T-helper 17 cell (primary cell): ENCODE results near the gene RRP36. TPM values are rescaled to one million over a fixed set of nuclear protein-coding genes. Genes with fewer than 3 reads are reported as not detected.

Source experiments
- ATAC-seq: fragments of 150-1000 bp; cut with Tn5 transposase; 2 replicates; pipeline ENCODE4 v1.10.0; 2021; ENCODE audit warnings: mild to moderate bottlenecking, moderate library complexity
- DNase-seq, 3 donors: peaks; one replicate each; pipeline versions ENCODE4 v3.0.0 to v3.0.0-alpha.2; 2020 to 2021
- H3K9me3 ChIP-seq: one replicate; pipeline ENCODE4 v1.7.0; 2013; ENCODE audit warnings: low read length, mild to moderate bottlenecking; ENCODE audit not compliant: control insufficient read depth, poor library complexity, severe bottlenecking
- H3K27ac Mint-ChIP-seq: one replicate; pipeline ENCODE4 v1.8.0; 2022; ENCODE audit warnings: mild to moderate bottlenecking, moderate library complexity, mixed read lengths
- H3K27me3 Mint-ChIP-seq: one replicate; pipeline ENCODE4 v1.8.0; 2022; ENCODE audit warnings: mixed read lengths
- H3K36me3 Mint-ChIP-seq: one replicate; pipeline ENCODE4 v1.8.0; 2022; ENCODE audit warnings: low read depth, mixed read lengths
- H3K4me1 Mint-ChIP-seq: one replicate; pipeline ENCODE4 v1.8.0; 2022; ENCODE audit warnings: mild to moderate bottlenecking, mixed read lengths
- H3K4me3 Mint-ChIP-seq: one replicate; pipeline ENCODE4 v1.8.0; 2022; ENCODE audit warnings: mild to moderate bottlenecking, moderate library complexity, mixed read lengths
- total RNA-seq, 4 donors: library from RNA in 2 of 4; stranded (reverse) in 2 of 4; gene quantifications; one replicate each; pipeline ENCODE4 v1.2.3 and lab custom pipeline; 2022 to 2026

RRP36 gene
- total RNA-seq, 2 donors from 2014 or later, result 25.2 to 29.0 TPM

DNA sequence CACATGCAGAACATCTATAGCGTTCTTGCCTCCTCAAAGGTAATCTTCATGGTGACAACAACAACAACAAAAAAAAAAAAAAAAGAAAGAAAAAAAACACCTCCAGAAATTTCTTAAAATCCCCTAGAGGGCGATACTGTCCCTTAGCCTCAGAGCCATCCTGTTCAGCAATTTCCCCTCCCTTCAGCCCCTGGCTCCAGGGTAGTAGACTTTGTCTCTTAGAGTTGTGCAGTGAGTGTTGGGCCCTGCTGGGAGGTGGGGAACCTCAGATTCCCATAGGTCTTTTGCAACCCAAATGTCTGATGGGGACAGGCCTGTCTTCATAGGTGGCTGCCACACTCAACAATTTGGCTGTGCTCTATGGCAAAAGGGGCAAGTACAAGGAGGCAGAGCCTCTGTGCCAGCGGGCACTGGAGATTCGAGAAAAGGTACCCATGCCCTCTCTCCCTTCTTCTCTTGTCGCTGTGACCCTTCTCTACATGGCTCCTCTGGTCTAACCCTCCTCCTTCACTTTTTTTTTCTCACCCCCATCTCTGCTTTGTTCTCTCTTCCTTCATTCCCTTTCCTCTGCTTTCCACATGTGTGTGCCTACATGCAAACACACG lies 48.7 kb downstream of the RRP36 start:
- Mint-ChIP-seq H3K36me3 (peaks cover 12% of the 10 kb centered on the region), H3K27ac (no peak overlapping the region), H3K27me3 (no peaks in the 10 kb centered on the region), H3K4me1 (peaks cover 2% of the 10 kb centered on the region), H3K4me3 (no peak overlapping the region)
- no peaks in the 10 kb centered on the region for H3K9me3 ChIP-seq
- DNase-seq, result no peak
- ATAC-seq, result peak; percentile 71

- peak overlapping the region; percentile 52 for H3K4me3 Mint-ChIP-seq
- ATAC-seq, result no peak
- H3K27me3 Mint-ChIP-seq, result peaks cover 26% of the 10 kb centered on the region
These were observed 53.6 kb downstream of the RRP36 start for GRCh38 chr6:43074847-43075669.

GRCh38 chr6:43075670-43076463 lies 54.4 kb downstream of the RRP36 start, which contains the start of gene PTK7:
Gene PTK7, plus strand, starts transcription at chr6:43076314. Its CDS starts 175 bp downstream, at chr6:43076489.
- no peaks in the 10 kb centered on the region for H3K9me3 ChIP-seq
- Mint-ChIP-seq H3K36me3 (peaks cover 14% of the 10 kb centered on the region), H3K4me1 (peaks cover 3% of the 10 kb centered on the region), H3K27ac (no peak within 1 kb of the TSS), H3K27me3 (peaks cover 27% of the 10 kb centered on the region), H3K4me3 (peak within 1 kb of the TSS; percentile 52)
- ATAC-seq (peak; percentile 69), DNase-seq (no peak)

More at GRCh38 chr6:43074847-43075669, 53.6 kb downstream of the RRP36 start:
- no peak for DNase-seq
- H3K4me1 Mint-ChIP-seq, result peaks cover 5% of the 10 kb centered on the region
- peaks cover 14% of the 10 kb centered on the region for H3K36me3 Mint-ChIP-seq
- no peaks in the 10 kb centered on the region for H3K9me3 ChIP-seq
- H3K27ac Mint-ChIP-seq, result no peak overlapping the region

DNA sequence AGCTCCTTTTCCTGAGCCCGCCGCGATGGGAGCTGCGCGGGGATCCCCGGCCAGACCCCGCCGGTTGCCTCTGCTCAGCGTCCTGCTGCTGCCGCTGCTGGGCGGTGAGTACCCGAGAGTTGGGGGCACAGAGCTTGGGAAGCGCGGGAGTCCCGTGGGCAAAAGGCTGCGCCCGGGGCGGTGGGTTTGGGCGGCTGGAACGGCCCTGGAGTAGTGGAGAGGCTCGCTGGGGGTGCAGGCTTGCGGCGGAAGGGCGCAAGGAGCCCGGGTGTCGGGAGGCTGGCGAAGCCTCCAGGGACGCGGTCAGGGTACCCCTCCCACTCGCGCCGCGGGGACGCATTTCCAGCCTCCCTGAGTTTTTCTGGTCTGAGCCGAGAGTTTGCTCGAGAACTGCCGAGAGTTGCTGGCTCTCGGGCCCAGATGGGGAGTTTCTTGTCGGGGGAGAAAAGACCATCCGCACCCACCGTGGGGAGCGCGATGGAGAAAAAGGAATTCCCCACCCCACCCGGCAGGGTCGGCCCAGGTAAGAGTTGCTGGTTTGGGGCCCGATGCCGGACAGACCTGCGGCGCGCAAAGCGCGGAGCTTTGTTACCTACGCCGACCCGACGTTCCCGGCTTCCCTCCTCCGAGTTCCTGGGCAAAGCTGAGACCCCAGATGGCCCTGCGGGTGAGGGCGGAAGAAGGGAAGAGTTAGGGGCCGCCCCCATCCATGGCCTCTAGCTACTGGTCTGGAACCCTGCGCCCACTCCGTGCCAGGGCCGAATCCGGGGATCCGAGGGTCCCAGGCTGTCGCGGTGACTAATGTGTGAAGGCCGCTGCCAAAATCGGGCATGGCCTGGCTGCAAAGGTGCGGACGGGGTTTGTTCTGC lies 55.3 kb downstream of the RRP36 start:
- Mint-ChIP-seq H3K36me3 (peaks cover 14% of the 10 kb centered on the region), H3K4me1 (peaks cover 5% of the 10 kb centered on the region), H3K4me3 (peak overlapping the region; percentile 52), H3K27me3 (peaks cover 33% of the 10 kb centered on the region), H3K27ac (no peak overlapping the region)
- H3K9me3 ChIP-seq, result no peaks in the 10 kb centered on the region
- ATAC-seq (no peak), DNase-seq (no peak)

DNA sequence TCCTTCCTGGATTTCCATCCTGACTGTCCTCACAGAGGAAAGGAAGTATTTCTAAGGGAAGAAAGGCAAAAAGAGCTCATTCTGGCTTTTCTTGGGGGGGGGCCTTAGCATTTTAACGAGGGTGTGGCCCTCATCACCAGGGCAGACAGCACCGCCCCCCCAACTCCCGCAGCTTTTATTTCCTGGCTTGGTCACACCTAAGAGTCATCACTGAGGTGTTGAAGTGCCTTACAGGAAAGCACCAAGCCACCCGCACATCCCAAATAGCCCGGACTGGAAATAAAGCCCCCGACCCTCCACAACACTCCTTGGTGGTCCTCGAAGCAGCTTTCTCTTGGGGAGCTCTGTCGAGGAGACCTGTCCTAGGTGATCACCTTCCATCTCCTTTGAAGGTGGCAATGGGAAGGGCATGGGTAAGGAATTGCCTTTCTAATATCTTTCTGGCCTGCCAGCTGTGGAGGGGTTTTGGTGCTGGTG lies 55.9 kb downstream of the RRP36 start:
- ATAC-seq (no peak), DNase-seq (no peak)
- no peak overlapping the region for H3K27ac Mint-ChIP-seq
- no peaks in the 10 kb centered on the region for H3K9me3 ChIP-seq
- H3K36me3 Mint-ChIP-seq, result peaks cover 9% of the 10 kb centered on the region
- H3K4me3 Mint-ChIP-seq, result peak overlapping the region; percentile 39
- H3K4me1 Mint-ChIP-seq, result peaks cover 5% of the 10 kb centered on the region
- H3K27me3 Mint-ChIP-seq, result peaks cover 33% of the 10 kb centered on the region

DNA sequence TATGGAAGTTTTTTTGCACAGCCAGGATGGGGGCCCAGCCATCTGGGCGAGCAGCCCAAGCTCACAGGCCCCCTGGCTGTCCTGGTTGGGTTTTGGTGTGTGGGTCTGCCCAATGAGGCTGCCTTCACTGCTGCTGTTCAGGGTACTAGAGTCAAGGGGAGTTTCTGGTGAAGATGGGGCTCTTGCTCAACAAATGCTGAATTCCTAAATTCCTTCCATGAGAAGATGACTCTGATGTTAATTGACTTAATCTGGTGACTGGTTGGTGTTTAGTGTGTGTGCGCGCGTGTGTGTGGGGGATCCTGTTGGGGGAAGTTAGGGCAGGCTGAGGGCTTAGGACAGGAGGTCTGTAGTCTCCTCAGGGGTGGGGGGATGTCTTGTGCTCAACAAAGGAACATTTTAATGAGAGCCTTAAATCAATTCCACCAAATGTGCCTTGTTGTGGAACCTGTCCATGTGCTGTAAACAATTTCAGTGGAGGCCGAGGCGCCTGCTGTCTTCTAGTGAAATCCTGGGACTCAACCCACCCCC lies 56.6 kb downstream of the RRP36 start:
- Mint-ChIP-seq H3K36me3 (peaks cover 8% of the 10 kb centered on the region), H3K4me3 (peak overlapping the region; percentile 73), H3K27me3 (peaks cover 33% of the 10 kb centered on the region), H3K4me1 (peaks cover 5% of the 10 kb centered on the region), H3K27ac (no peak overlapping the region)
- no peaks in the 10 kb centered on the region for H3K9me3 ChIP-seq
- DNase-seq (no peak), ATAC-seq (no peak)

- Mint-ChIP-seq H3K4me3 (no peak overlapping the region), H3K36me3 (peaks cover 6% of the 10 kb centered on the region), H3K27me3 (peaks cover 38% of the 10 kb centered on the region), H3K27ac (no peak overlapping the region), H3K4me1 (peaks cover 5% of the 10 kb centered on the region)
- DNase-seq, result no peak
- H3K9me3 ChIP-seq, result no peaks in the 10 kb centered on the region
- ATAC-seq, result no peak
These were observed 57.3 kb downstream of the RRP36 start for GRCh38 chr6:43078691-43079090.

Other genes starting within 250 kb of the RRP36 start
- 10 to 100 TPM; 31.9 to 34.1 TPM for gene BICRAL, start 239.6 kb upstream of the RRP36 start, total RNA-seq
- gene RPL7L1, start 142.0 kb upstream of the RRP36 start, total RNA-seq, result 10 to 100 TPM; 61.7 to 73.9 TPM
- 10 to 100 TPM in 1 of 2 donors, 1 to 10 TPM in 1; 1.8 to 35.0 TPM for gene PTCRA, start 105.6 kb upstream of the RRP36 start, total RNA-seq
- 10 to 100 TPM; 45.7 to 51.9 TPM for gene CNPY3, start 92.1 kb upstream of the RRP36 start, total RNA-seq
- 1 to 10 TPM in 1 of 2 donors, under 1 TPM in 1; 0.97 to 1.5 TPM for gene GNMT, start 60.9 kb upstream of the RRP36 start, total RNA-seq
- gene PEX6, start 42.4 kb upstream of the RRP36 start, total RNA-seq, result 10 to 100 TPM; 10.2 to 15.5 TPM
- 10 to 100 TPM; 27.5 to 28.4 TPM for gene PPP2R5D, start 37.1 kb upstream of the RRP36 start, total RNA-seq
- gene MEA1, start 7.7 kb upstream of the RRP36 start, total RNA-seq, result 10 to 100 TPM; 23.7 to 26.3 TPM
- gene KLHDC3, start 7.4 kb upstream of the RRP36 start, total RNA-seq, result 10 to 100 TPM; 31.1 TPM
- gene CUL7, start 32.2 kb downstream of the RRP36 start, total RNA-seq, result 10 to 100 TPM in 1 of 2 donors, 1 to 10 TPM in 1; 8.2 to 11.2 TPM
- 10 to 100 TPM; 32.3 to 37.5 TPM for gene MRPL2, start 37.8 kb downstream of the RRP36 start, total RNA-seq
- 10 to 100 TPM; 25.7 to 41.9 TPM for gene KLC4, start 38.0 kb downstream of the RRP36 start, total RNA-seq
- gene PTK7, start 54.7 kb downstream of the RRP36 start, total RNA-seq, result 1 to 10 TPM in 1 of 2 donors, under 1 TPM in 1; 0.62 to 1.6 TPM
- 10 to 100 TPM; 26.3 to 27.9 TPM for gene SRF, start 149.6 kb downstream of the RRP36 start, total RNA-seq
- 10 to 100 TPM; 73.9 to 78.0 TPM for gene CUL9, start 160.6 kb downstream of the RRP36 start, total RNA-seq
- gene DNPH1, start 207.9 kb downstream of the RRP36 start, total RNA-seq, result 10 to 100 TPM; 32.3 to 35.0 TPM
- gene TTBK1, start 221.9 kb downstream of the RRP36 start, total RNA-seq, result under 1 TPM; 0.05 to 0.16 TPM